Body of pancreas (tissue), 4 donors: ENCODE data around the gene MAU2.
"Not testable (repeated sequence)": the region's sequence is repeated elsewhere in the genome, so short reads cannot be mapped to it uniquely, and the experiment has no call there.

Experiments
- CTCF ChIP-seq, 7 experiments: fragments of 450-650 bp in 4 of 7; fragments of 200-600 bp in 3 of 7; sonication (generic) in 3 of 7; IDR thresholded peaks; one replicate each; pipeline ENCODE4 v1.5.1; 2016 to 2019; ENCODE audit warnings: antibody characterized with exemption in 7 of 7
- POLR2A ChIP-seq, 3 donors: fragments of 450-650 bp; IDR thresholded peaks; one replicate each; pipeline ENCODE4 v1.6.1; 2016; ENCODE audit warnings: antibody characterized with exemption in 3 of 3, mild to moderate bottlenecking in 2 of 3

GRCh38 chr19:19380316-19380715 lies 59.7 kb downstream of the MAU2 start:
- TF ChIP-seq CTCF, POLR2A (IDR thresholded peaks at IDR 0.05): not testable (repeated sequence)
